GM12873 (cell line): ENCODE data around the gene RPL36AL.

Experiments used
- TF ChIP-seq, protein P1 (sequence below): IDR thresholded peaks from 2 replicates; pipeline ENCODE4 v1.5.1; 2012; ENCODE audit warnings: low read depth, mild to moderate bottlenecking, moderate library complexity, low read length, control low read depth; ENCODE audit not compliant: insufficient read depth; ENCODE audit errors: missing control alignments

RPL36AL gene

GRCh38 chr14:49589387-49589786 lies 31.0 kb downstream of the RPL36AL start:
- TF ChIP-seq, protein P1, sequence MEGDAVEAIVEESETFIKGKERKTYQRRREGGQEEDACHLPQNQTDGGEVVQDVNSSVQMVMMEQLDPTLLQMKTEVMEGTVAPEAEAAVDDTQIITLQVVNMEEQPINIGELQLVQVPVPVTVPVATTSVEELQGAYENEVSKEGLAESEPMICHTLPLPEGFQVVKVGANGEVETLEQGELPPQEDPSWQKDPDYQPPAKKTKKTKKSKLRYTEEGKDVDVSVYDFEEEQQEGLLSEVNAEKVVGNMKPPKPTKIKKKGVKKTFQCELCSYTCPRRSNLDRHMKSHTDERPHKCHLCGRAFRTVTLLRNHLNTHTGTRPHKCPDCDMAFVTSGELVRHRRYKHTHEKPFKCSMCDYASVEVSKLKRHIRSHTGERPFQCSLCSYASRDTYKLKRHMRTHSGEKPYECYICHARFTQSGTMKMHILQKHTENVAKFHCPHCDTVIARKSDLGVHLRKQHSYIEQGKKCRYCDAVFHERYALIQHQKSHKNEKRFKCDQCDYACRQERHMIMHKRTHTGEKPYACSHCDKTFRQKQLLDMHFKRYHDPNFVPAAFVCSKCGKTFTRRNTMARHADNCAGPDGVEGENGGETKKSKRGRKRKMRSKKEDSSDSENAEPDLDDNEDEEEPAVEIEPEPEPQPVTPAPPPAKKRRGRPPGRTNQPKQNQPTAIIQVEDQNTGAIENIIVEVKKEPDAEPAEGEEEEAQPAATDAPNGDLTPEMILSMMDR: no peak

DNA sequence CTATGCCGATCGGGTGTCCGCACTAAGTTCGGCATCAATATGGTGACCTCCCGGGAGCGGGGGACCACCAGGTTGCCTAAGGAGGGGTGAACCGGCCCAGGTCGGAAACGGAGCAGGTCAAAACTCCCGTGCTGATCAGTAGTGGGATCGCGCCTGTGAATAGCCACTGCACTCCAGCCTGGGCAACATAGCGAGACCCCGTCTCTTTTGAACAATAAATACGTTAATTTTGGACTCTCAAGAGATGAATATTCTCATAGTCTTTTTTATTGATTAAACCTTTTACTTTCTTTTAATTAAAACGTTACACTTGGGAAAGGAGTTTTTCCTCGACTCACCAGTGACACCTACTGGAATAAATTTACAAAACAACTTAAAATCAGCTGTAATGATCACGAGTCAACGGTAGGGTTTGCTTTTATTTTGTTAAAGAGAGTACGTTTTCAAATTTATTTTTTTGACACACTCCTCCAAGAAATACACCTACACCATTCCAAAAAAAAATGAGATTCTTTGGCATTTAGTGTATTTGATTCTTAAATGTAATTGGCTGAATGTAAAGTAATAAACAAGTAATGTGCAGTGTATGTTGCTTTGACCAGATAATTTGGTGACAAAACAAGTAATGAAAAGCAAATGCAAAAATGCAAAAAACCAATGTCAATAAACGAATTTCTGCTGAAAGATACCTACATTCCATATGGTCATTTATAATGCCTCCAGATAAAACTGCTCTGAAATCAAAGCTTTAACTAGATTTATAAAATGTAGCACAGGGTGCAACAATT lies 33.6 kb downstream of the RPL36AL start:
- TF ChIP-seq, protein P1: peak; percentile 68

- TF ChIP-seq, protein P1: no peak
These were observed 34.4 kb downstream of the RPL36AL start, which contains the start of gene RPS29 for GRCh38 chr14:49585803-49586672. TSS of gene RPS29 (minus strand) at chr14:49586380. CDS start at chr14:49586346, 34 bp downstream.

DNA sequence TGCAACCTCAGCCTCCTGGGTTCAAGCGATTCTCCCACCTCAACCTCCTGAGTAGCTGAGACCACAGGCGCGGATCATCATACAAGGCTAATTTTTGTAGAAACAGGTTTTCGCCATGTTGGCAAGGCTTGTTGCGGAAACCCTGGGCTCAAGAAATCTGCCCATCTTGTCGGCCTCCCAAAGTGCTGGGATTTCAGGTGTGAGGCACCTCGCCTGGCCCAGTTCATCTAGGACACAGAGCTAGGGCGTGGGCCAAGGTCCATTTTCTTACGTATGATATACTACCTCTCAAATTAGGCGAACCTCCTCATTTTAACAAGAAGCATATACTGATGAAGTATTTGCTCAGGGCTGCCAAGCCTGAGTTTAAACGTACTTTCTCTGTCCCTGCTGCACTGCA lies 36.4 kb downstream of the RPL36AL start:
- TF ChIP-seq, protein P1: no peak

GRCh38 chr14:49583629-49584028 lies 36.8 kb downstream of the RPL36AL start:
- TF ChIP-seq, protein P1: no peak

GRCh38 chr14:49582113-49582977 lies 38.1 kb downstream of the RPL36AL start:
- TF ChIP-seq, protein P1: no peak
